ENCODE results near the gene NQO1.

- TF ChIP-seq CTCF (IDR thresholded peaks at IDR 0.05) (no peak), POLR2A (IDR thresholded peaks at IDR 0.05) (no peak)
These were observed 22.5 kb upstream of the NQO1 start for GRCh38 chr16:69748694-69749345.

All from testis (tissue), 2 donors.